Osteoblast (primary cell): ENCODE measurements around the gene CDC42EP5. TPM values are rescaled to one million over a fixed set of nuclear protein-coding genes. Genes with fewer than 3 reads are reported as not detected.

Experiments used
- DNase-seq: peaks from one replicate; pipeline ENCODE4 v3.0.0; 2011; ENCODE audit warnings: low spot score, mixed read lengths; ENCODE audit not compliant: insufficient read length; ENCODE audit errors: missing footprints
- H2AFZ ChIP-seq: 2 replicates; pipeline ENCODE4 v1.6.0; 2011; ENCODE audit warnings: mild to moderate bottlenecking, low read length
- H3K27ac ChIP-seq: 2 replicates; pipeline ENCODE4 v1.5.1; 2011; ENCODE audit warnings: mild to moderate bottlenecking, low read depth, low read length, moderate library complexity
- H3K27me3 ChIP-seq: 2 replicates; pipeline ENCODE4 v1.6.0; 2012; ENCODE audit warnings: mild to moderate bottlenecking, control low read depth, inconsistent platforms, low read length, moderate library complexity; ENCODE audit not compliant: insufficient read depth
- H3K36me3 ChIP-seq: 2 replicates; pipeline ENCODE4 v1.5.1; 2011; ENCODE audit warnings: mild to moderate bottlenecking, low read length, control low read depth, moderate library complexity; ENCODE audit not compliant: insufficient read depth
- H3K4me1 ChIP-seq: 2 replicates; pipeline ENCODE4 v1.5.1; 2011; ENCODE audit warnings: mild to moderate bottlenecking, low read length, control low read depth, moderate library complexity; ENCODE audit not compliant: insufficient read depth
- H3K4me2 ChIP-seq: 2 replicates; pipeline ENCODE4 v1.6.0; 2011; ENCODE audit warnings: mild to moderate bottlenecking, low read length; ENCODE audit not compliant: insufficient read depth
- H3K4me3 ChIP-seq: fragments of 200-600 bp; sonication (generic); 3 replicates; pipeline ENCODE4 v1.5.1; 2012; ENCODE audit warnings: mild to moderate bottlenecking, low read length, inconsistent platforms; ENCODE audit not compliant: insufficient read depth
- H3K79me2 ChIP-seq: 2 replicates; pipeline ENCODE4 v1.6.0; 2012; ENCODE audit warnings: mild to moderate bottlenecking, low read length, control low read depth, inconsistent platforms; ENCODE audit not compliant: insufficient read depth
- H3K9me3 ChIP-seq: 2 replicates; pipeline ENCODE4 v1.5.1; 2011; ENCODE audit warnings: low read depth, low read length, control low read depth
- H4K20me1 ChIP-seq: 2 replicates; pipeline ENCODE4 v1.6.0; 2012; ENCODE audit warnings: mild to moderate bottlenecking, low read length, control low read depth; ENCODE audit not compliant: insufficient read depth
- CTCF ChIP-seq: IDR thresholded peaks from 2 replicates; pipeline ENCODE4 v1.5.1; 2011; ENCODE audit warnings: mild to moderate bottlenecking, low read depth, low read length, moderate library complexity; ENCODE audit errors: extremely low read depth
- total RNA-seq: library from RNA; depleted of rRNA; stranded (reverse); fragments of >200 nt; gene quantifications from 2 replicates; pipeline ENCODE4 v1.2.3, GENCODE V29; 2012

CDC42EP5 gene
- total RNA-seq, 1 donor: 18.8 TPM

DNA sequence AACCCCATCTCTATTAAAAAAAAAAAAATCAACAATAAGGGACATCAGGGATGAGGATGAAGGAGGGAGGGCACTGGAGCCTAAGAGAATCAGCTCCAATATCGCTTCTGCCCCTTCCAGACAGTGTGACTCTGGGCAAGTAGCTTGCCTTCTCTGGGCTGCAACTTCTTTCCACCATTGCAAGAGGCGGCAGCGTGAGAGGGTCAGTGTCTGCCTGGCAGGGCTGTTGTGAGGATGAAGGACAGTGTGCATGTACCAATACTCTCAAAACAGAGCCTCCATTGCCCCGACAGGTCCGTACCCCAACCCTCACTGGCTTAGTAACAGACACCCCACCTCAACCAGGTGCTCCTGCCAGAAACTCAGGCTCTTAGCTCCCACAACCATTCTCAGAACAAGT, 39.4 kb downstream of the CDC42EP5 start:
- DNase-seq: peak; percentile 26
- H3K4me2 ChIP-seq: no peak overlapping the region
- no peak for TF ChIP-seq CTCF
- no peak overlapping the region for H3K4me3 ChIP-seq
- no peaks in the 10 kb centered on the region for H3K9me3 ChIP-seq
- H3K79me2 ChIP-seq: no peaks in the 10 kb centered on the region
- H3K27ac ChIP-seq: no peak overlapping the region
- H3K4me1 ChIP-seq: no peaks in the 10 kb centered on the region
- peaks cover 19% of the 10 kb centered on the region for H4K20me1 ChIP-seq
- H3K27me3 ChIP-seq: peaks cover 14% of the 10 kb centered on the region
- no peaks in the 10 kb centered on the region for H3K36me3 ChIP-seq
- H2AFZ ChIP-seq: no peak overlapping the region

DNA sequence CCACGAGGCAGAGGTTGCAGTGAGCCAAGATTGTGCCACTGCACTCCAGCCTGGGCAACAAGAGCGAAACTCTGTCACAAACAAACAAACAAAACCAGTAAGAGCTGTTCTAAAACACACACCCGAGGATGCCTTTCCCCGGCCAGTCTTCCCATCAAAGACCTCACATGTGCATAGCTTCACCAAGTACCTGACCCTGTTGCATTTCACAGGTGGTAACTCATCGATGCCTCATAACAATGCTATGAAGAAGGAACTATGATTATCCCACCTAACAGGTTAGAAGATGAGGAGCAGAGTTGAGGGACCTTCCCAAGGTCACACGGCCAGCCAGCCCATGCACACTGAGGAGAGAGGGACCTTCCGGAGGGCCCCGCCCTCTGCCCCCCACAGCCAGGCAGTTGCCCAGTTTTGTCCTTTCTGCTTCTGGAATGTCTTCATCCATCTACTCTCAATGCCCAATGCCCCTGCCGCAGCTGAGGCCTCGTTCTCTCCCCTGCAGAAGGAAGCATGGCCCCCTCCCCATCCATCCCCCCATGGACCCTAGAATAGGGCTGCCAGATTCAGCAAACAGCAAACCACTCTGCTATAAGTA, 40.9 kb downstream of the CDC42EP5 start:
- DNase-seq: peak; percentile 30
- no peak overlapping the region for H3K27ac ChIP-seq
- no peak overlapping the region for H3K4me3 ChIP-seq
- no peaks in the 10 kb centered on the region for H3K36me3 ChIP-seq
- no peaks in the 10 kb centered on the region for H3K9me3 ChIP-seq
- no peaks in the 10 kb centered on the region for H3K4me1 ChIP-seq
- TF ChIP-seq CTCF: no peak
- H4K20me1 ChIP-seq: peaks cover 19% of the 10 kb centered on the region
- peaks cover 14% of the 10 kb centered on the region for H3K27me3 ChIP-seq
- H3K4me2 ChIP-seq: no peak overlapping the region
- H2AFZ ChIP-seq: no peak overlapping the region
- H3K79me2 ChIP-seq: no peaks in the 10 kb centered on the region

GRCh38 chr19:54431255-54431838, 41.7 kb downstream of the CDC42EP5 start:
- Histone ChIP-seq H3K9me3 (no peaks in the 10 kb centered on the region), H2AFZ (no peak overlapping the region), H3K27me3 (peaks cover 14% of the 10 kb centered on the region), H3K79me2 (no peaks in the 10 kb centered on the region), H3K27ac (no peak overlapping the region), H3K36me3 (no peaks in the 10 kb centered on the region), H3K4me3 (no peak overlapping the region), H4K20me1 (peaks cover 19% of the 10 kb centered on the region), H3K4me2 (no peak overlapping the region), H3K4me1 (no peaks in the 10 kb centered on the region)
- DNase-seq: peak; percentile 81
- no peak for TF ChIP-seq CTCF

GRCh38 chr19:54430306-54431254, 42.5 kb downstream of the CDC42EP5 start:
- H3K4me2 ChIP-seq: peak overlapping the region; percentile 48
- H3K4me3 ChIP-seq: peak overlapping the region; percentile 30
- no peak for TF ChIP-seq CTCF
- no peaks in the 10 kb centered on the region for H3K79me2 ChIP-seq
- no peaks in the 10 kb centered on the region for H3K9me3 ChIP-seq
- H3K36me3 ChIP-seq: no peaks in the 10 kb centered on the region
- peak; percentile 92 for DNase-seq
- H2AFZ ChIP-seq: no peak overlapping the region
- peaks cover 19% of the 10 kb centered on the region for H4K20me1 ChIP-seq
- H3K27me3 ChIP-seq: peaks cover 14% of the 10 kb centered on the region
- H3K27ac ChIP-seq: no peak overlapping the region
- H3K4me1 ChIP-seq: no peaks in the 10 kb centered on the region
